CD4-positive, alpha-beta memory T cell (primary cell): ENCODE results near the gene ARID1B. TPM values are rescaled to one million over a fixed set of nuclear protein-coding genes. Genes with fewer than 3 reads are reported as not detected.

Experiments
- CTCF ChIA-PET: fragments of 350-600 bp; sonication (Branson Sonifier 250); formaldehyde crosslinking; loops from one replicate; lab custom pipeline; 2021; ENCODE audit warnings: inconsistent platforms; ENCODE audit not compliant: partially characterized antibody; lab: Charles Lee
- POLR2A ChIA-PET: fragments of 350-600 bp; sonication (Branson Sonifier 250); formaldehyde crosslinking; loops from one replicate; lab custom pipeline; 2021; ENCODE audit not compliant: partially characterized antibody; lab: Charles Lee
- DNase-seq, 5 donors: peaks; one replicate each; pipeline versions ENCODE4 v3.0.0 to v3.0.0-alpha.2; 2020 to 2022; ENCODE audit warnings: mixed read lengths in 1 of 5
- H3K27ac ChIP-seq: one replicate; pipeline ENCODE4 v1.7.0; 2013; ENCODE audit warnings: low read depth, low read length
- H3K27me3 ChIP-seq: 2 replicates; pipeline ENCODE4 v1.7.0; 2013; ENCODE audit warnings: mild to moderate bottlenecking, low read length, moderate library complexity; ENCODE audit not compliant: insufficient read depth
- H3K36me3 ChIP-seq: 2 replicates; pipeline ENCODE4 v1.7.0; 2013; ENCODE audit warnings: mild to moderate bottlenecking, low read length, moderate library complexity; ENCODE audit not compliant: insufficient read depth
- H3K4me1 ChIP-seq: 2 replicates; pipeline ENCODE4 v1.7.0; 2013; ENCODE audit warnings: mild to moderate bottlenecking, low read length, moderate library complexity; ENCODE audit not compliant: insufficient read depth
- H3K4me3 ChIP-seq, 2 donors: one replicate each; pipeline ENCODE4 v1.7.0; 2013; ENCODE audit warnings: low read length in 2 of 2, mild to moderate bottlenecking in 1 of 2
- H3K9me3 ChIP-seq, 2 donors: one replicate each; pipeline ENCODE4 v1.7.0; 2013; ENCODE audit warnings: low read length in 2 of 2, control low read depth in 1 of 2; ENCODE audit not compliant: control insufficient read depth in 1 of 2
- H3K27ac Mint-ChIP-seq, 7 donors: one replicate each; pipeline ENCODE4 v1.8.0; 2020 to 2021; ENCODE audit warnings: mixed read lengths in 7 of 7, mild to moderate bottlenecking in 6 of 7, inconsistent platforms in 3 of 7, moderate library complexity in 3 of 7
- H3K27me3 Mint-ChIP-seq, 2 donors: one replicate each; pipeline ENCODE4 v1.8.0; 2020 to 2021; ENCODE audit warnings: mixed read lengths in 2 of 2
- H3K36me3 Mint-ChIP-seq, 2 donors: one replicate each; pipeline ENCODE4 v1.8.0; 2020 to 2021; ENCODE audit warnings: mixed read lengths in 2 of 2, inconsistent platforms in 1 of 2, mild to moderate bottlenecking in 1 of 2
- H3K4me1 Mint-ChIP-seq, 4 donors: one replicate each; pipeline ENCODE4 v1.8.0; 2020 to 2021; ENCODE audit warnings: mixed read lengths in 4 of 4, mild to moderate bottlenecking in 1 of 4
- H3K4me3 Mint-ChIP-seq, 8 donors: one replicate each; pipeline ENCODE4 v1.8.0; 2020 to 2021; ENCODE audit warnings: mixed read lengths in 8 of 8, mild to moderate bottlenecking in 7 of 8, moderate library complexity in 6 of 8, inconsistent platforms in 3 of 8
- H3K9me3 Mint-ChIP-seq, 8 donors: one replicate each; pipeline ENCODE4 v1.8.0; 2020 to 2021; ENCODE audit warnings: mixed read lengths in 8 of 8, mild to moderate bottlenecking in 5 of 8, inconsistent platforms in 3 of 8, moderate library complexity in 1 of 8
- intact Hi-C: fragments of 100-400 bp; cut with micrococcal nuclease; formaldehyde crosslinking; loops from one replicate; pipeline ENCODE4 v1.15.1; 2023
- polyA plus RNA-seq, 2 donors: library from polyadenylated mRNA; unstranded; fragments of 300-500 nt; fragmentation: Illumina TruSeq; gene quantifications; one replicate each; pipeline ENCODE4 v1.2.3, GENCODE V29; 2021
- total RNA-seq, 2 experiments: library from RNA; stranded (reverse); gene quantifications; one replicate each; pipeline ENCODE4 v1.2.3, GENCODE V29; 2021

ARID1B gene
- total and polyA plus RNA-seq, 4 experiments from 2014 or later, result 5.4 to 131 (median 72.4) TPM

GRCh38 chr6:156778454-156779205, 1.5 kb downstream of the ARID1B start:
- DNase-seq, result peak; percentile 43 to 63 (median 46)
- H3K36me3 ChIP-seq, result no peaks in the 10 kb centered on the region
- peak overlapping the region in 1 of 2 donors; percentile 59 for H3K4me3 ChIP-seq
- ChIA-PET CTCF (interaction anchor here (0.6 to 2.1 kb wide), 2 partner anchors 92 to 1464 kb away, joined by 3 to 14 read pairs; no protein-coding TSS in a partner anchor), POLR2A (interaction anchor here (0.6 to 5.9 kb wide), 20 partner anchors 9 to 1464 kb away, joined by 3 to 93 read pairs (median 5); partner anchors contain the start of gene ZDHHC14)
- H3K36me3 Mint-ChIP-seq, result peaks cover 0 to 24% of the 10 kb centered on the region in 2 donors
- intact Hi-C loops, result loop anchor here (1.0 kb wide), 1 partner anchor 1464 kb away; the partner anchor contains the start of gene TFB1M
- H3K27ac ChIP-seq, result peak overlapping the region; percentile 71
- H3K27ac Mint-ChIP-seq, result peak overlapping the region in 3 of 7 donors; percentile 52 to 99 (median 75)
- H3K4me3 Mint-ChIP-seq, result peak overlapping the region; percentile 58 to 94 (median 80)
- peaks cover 0 to 3% (median 0%) of the 10 kb centered on the region in 8 donors for H3K9me3 Mint-ChIP-seq
- H3K27me3 ChIP-seq, result no peaks in the 10 kb centered on the region
- H3K27me3 Mint-ChIP-seq, result no peaks in the 10 kb centered on the region
- no peaks in the 10 kb centered on the region for H3K9me3 ChIP-seq
- peaks cover 28 to 60% (median 43%) of the 10 kb centered on the region in 4 donors for H3K4me1 Mint-ChIP-seq
- H3K4me1 ChIP-seq, result peaks cover 35% of the 10 kb centered on the region

- Histone ChIP-seq H3K36me3 (no peaks in the 10 kb centered on the region), H3K9me3 (no peaks in the 10 kb centered on the region), H3K4me3 (peak overlapping the region; percentile 62 to 67), H3K4me1 (peaks cover 43% of the 10 kb centered on the region), H3K27ac (peak overlapping the region; percentile 71), H3K27me3 (no peaks in the 10 kb centered on the region)
- Mint-ChIP-seq H3K27ac (peak overlapping the region; percentile 89 to 98 (median 92)), H3K9me3 (peaks cover 0 to 3% (median 0%) of the 10 kb centered on the region in 8 donors), H3K4me1 (peaks cover 28 to 66% (median 44%) of the 10 kb centered on the region in 4 donors), H3K4me3 (peak overlapping the region; percentile 88 to 93 (median 91)), H3K27me3 (no peaks in the 10 kb centered on the region), H3K36me3 (peaks cover 0 to 24% of the 10 kb centered on the region in 2 donors)
- POLR2A ChIA-PET, result interaction anchor here (0.6 to 5.9 kb wide), 21 partner anchors 8 to 1465 kb away, joined by 3 to 93 read pairs (median 4); partner anchors contain the start of gene TFB1M
- intact Hi-C loops, result loop anchor here (1.0 to 10.0 kb wide), 6 partner anchors 12 to 1465 kb away; partner anchors contain the start of genes TFB1M and ZDHHC14
- DNase-seq, result peak; percentile 39 to 63 (median 54)
- CTCF ChIA-PET, result interaction anchor here (0.6 to 1.7 kb wide), 4 partner anchors 12 to 1465 kb away, joined by 3 to 7 read pairs (median 3); no protein-coding TSS in a partner anchor
These were observed 2.3 kb downstream of the ARID1B start for GRCh38 chr6:156779206-156780094.

- CTCF ChIA-PET, result interaction anchor here (0.7 to 1.7 kb wide), 3 partner anchors 11 to 94 kb away, joined by 3 to 7 read pairs (median 3); no protein-coding TSS in a partner anchor
- H3K4me1 Mint-ChIP-seq, result peaks cover 26 to 63% (median 42%) of the 10 kb centered on the region in 4 donors
- peaks cover 0 to 26% of the 10 kb centered on the region in 2 donors for H3K36me3 Mint-ChIP-seq
- peak; percentile 70 to 86 (median 73) for DNase-seq
- H3K4me1 ChIP-seq, result peaks cover 49% of the 10 kb centered on the region
- peak overlapping the region; percentile 62 to 67 for H3K4me3 ChIP-seq
- H3K27ac Mint-ChIP-seq, result peak overlapping the region; percentile 89 to 98 (median 92)
- H3K27me3 ChIP-seq, result no peaks in the 10 kb centered on the region
- H3K36me3 ChIP-seq, result no peaks in the 10 kb centered on the region
- intact Hi-C loops, result loop anchor here (1.0 to 10.0 kb wide), 5 partner anchors 11 to 605 kb away; partner anchors contain the start of gene ZDHHC14
- POLR2A ChIA-PET, result interaction anchor here (0.6 to 5.9 kb wide), 11 partner anchors 9 to 1829 kb away, joined by 3 to 62 read pairs (median 4); partner anchors contain the start of gene TFB1M
- peak overlapping the region; percentile 88 to 93 (median 91) for H3K4me3 Mint-ChIP-seq
- no peaks in the 10 kb centered on the region for H3K27me3 Mint-ChIP-seq
- H3K27ac ChIP-seq, result peak overlapping the region; percentile 71
- H3K9me3 ChIP-seq, result no peaks in the 10 kb centered on the region
- peaks cover 0 to 3% (median 0%) of the 10 kb centered on the region in 8 donors for H3K9me3 Mint-ChIP-seq
These were observed 3.0 kb downstream of the ARID1B start for GRCh38 chr6:156780102-156780641.

GRCh38 chr6:156780962-156781853, 4.0 kb downstream of the ARID1B start:
- H3K4me3 Mint-ChIP-seq, result peak overlapping the region; percentile 88 to 93 (median 91)
- H3K36me3 ChIP-seq, result no peaks in the 10 kb centered on the region
- ChIA-PET CTCF (interaction anchor here (1.7 kb wide), 1 partner anchor 10 kb away, joined by 7 read pairs; no protein-coding TSS in a partner anchor), POLR2A (interaction anchor here (0.6 to 5.9 kb wide), 7 partner anchors 8 to 1828 kb away, joined by 3 to 62 read pairs (median 9); no protein-coding TSS in a partner anchor)
- H3K27ac Mint-ChIP-seq, result peak overlapping the region; percentile 89 to 98 (median 92)
- peak overlapping the region; percentile 36 to 67 for H3K4me3 ChIP-seq
- intact Hi-C loops, result loop anchor here (1.0 to 10.0 kb wide), 5 partner anchors 10 to 604 kb away; partner anchors contain the start of gene ZDHHC14
- peaks cover 53% of the 10 kb centered on the region for H3K4me1 ChIP-seq
- H3K9me3 Mint-ChIP-seq, result peaks cover 0 to 3% (median 0%) of the 10 kb centered on the region in 8 donors
- H3K27ac ChIP-seq, result peak overlapping the region; percentile 71
- H3K4me1 Mint-ChIP-seq, result peaks cover 31 to 65% (median 44%) of the 10 kb centered on the region in 4 donors
- no peaks in the 10 kb centered on the region for H3K27me3 ChIP-seq
- no peaks in the 10 kb centered on the region for H3K9me3 ChIP-seq
- H3K27me3 Mint-ChIP-seq, result no peaks in the 10 kb centered on the region
- DNase-seq, result no peak
- peaks cover 8 to 30% of the 10 kb centered on the region in 2 donors for H3K36me3 Mint-ChIP-seq

- ChIA-PET CTCF (interaction anchor here (1.0 kb wide), 1 partner anchor 25 kb away, joined by 3 read pairs; no protein-coding TSS in a partner anchor), POLR2A (interaction anchor here (1.0 to 2.2 kb wide), 2 partner anchors 15 to 239 kb away, joined by 3 to 6 read pairs; no protein-coding TSS in a partner anchor)
- intact Hi-C loops, result loop anchor here (5.0 to 10.0 kb wide), 3 partner anchors 45 to 603 kb away; partner anchors contain the start of gene ZDHHC14
These were observed 4.9 kb downstream of the ARID1B start for GRCh38 chr6:156781861-156782631.

More at GRCh38 chr6:156781861-156782631, 4.9 kb downstream of the ARID1B start:
- Mint-ChIP-seq H3K27me3 (no peaks in the 10 kb centered on the region), H3K27ac (peak overlapping the region; percentile 89 to 98 (median 93)), H3K9me3 (peaks cover 0 to 2% (median 0%) of the 10 kb centered on the region in 8 donors), H3K4me3 (peak overlapping the region; percentile 88 to 93 (median 91)), H3K36me3 (peaks cover 10 to 30% of the 10 kb centered on the region in 2 donors), H3K4me1 (peaks cover 34 to 65% (median 46%) of the 10 kb centered on the region in 4 donors)
- Histone ChIP-seq H3K27me3 (no peaks in the 10 kb centered on the region), H3K4me3 (peak overlapping the region; percentile 36 to 67), H3K9me3 (no peaks in the 10 kb centered on the region), H3K36me3 (no peaks in the 10 kb centered on the region), H3K27ac (peak overlapping the region; percentile 71), H3K4me1 (peaks cover 56% of the 10 kb centered on the region)
- peak in 3 of 5 donors; percentile 10 to 17 (median 17) for DNase-seq
